Lung microvascular endothelial cell (primary cell): ENCODE data around the gene MBNL1. TPM values are rescaled to one million over a fixed set of nuclear protein-coding genes. Genes with fewer than 3 reads are reported as not detected.
A peak's percentile ranks its signal among the peaks of the same experiment; 100 is the strongest.

Experiments used
- DNase-seq, 2 donors: peaks; one replicate each; pipeline versions ENCODE4 v3.0.0 to v3.0.0-alpha.2; 2010; ENCODE audit warnings: low read depth in 2 of 2
- total RNA-seq: library from RNA; depleted of rRNA; stranded (reverse); fragments of >200 nt; gene quantifications from 2 replicates; pipeline ENCODE4 v1.2.1, GENCODE V29; 2014

The MBNL1 gene
- total RNA-seq, 1 donor from 2014 or later, result 206 TPM

DNA sequence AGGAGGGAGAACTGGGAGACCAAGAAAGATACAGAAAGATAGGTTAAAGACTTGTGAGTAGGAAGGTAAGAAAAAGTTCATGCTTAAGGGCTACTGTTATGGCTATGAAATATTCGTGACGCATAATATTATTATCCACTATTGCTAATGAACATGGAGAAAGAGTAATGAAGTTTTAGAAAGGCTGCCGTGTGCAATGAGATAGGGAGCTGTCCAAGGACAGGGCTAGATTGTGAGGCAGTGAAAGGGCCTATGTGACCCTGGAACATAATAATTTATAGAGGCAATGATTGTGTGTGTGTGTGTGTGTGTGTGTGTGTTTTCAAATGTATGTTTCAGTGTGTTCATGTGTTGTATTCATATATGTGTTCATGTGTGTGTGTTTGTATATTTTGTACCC, 27.7 kb downstream of the MBNL1 start:
- DNase-seq, result no peak

DNA sequence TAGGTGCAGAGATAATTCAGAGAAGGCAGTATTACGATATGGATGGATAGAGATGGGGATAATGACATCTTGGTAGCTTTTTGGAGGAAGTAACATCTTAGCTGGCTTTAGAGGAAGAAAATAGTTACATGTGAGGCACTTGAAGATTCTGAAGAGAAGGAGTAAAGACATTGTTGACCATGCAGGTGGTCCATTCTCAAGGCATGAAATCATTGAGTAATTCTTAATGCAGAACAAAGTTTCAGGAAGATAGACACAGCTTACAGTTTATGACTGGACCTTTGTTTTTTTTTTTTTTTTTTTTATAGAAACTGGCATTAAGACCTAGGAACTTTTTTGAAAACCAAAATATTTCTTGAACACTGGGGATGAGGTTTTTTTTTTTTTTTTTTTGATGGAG, 28.2 kb downstream of the MBNL1 start:
- DNase-seq, result no peak

DNA sequence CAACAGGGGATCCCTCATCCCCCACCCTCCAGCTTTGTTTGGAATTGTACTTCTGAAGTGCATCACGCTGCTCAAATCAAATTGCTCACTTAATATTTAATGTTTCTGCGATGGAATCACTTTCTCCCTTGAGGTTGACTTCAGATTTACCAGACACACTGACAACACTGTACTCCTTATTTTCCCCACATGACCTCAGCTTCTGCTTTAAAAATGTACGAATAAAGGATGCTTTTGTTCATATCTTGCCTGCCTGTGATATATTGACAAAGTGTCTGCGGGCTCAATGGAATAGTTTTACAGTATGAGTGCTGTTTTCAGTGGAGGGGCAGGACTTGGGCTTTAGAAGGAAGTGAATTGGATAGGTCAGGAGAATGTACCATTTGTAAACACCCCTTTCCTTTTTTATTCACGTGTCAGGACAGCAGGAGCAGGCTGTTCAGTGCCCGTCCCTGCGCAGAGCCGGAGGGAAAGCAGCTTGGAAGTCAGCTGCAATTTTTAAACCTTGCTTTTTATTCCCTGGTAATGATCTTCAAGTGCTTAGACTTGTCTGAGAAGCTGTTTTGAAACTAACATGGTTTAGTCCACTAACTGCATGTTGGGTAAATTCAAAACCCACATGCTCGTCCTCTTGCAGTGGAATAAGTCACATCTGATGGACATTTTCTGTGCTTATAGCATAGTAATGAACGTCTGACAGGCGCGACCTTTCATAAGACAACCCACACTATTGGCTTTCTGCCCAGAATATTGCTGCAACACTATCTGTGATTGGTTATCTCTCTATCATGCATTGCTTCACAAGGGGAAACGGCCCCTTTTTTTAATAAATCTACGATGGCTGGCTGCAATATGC, 29.9 kb downstream of the MBNL1 start:
- DNase-seq, result peak; percentile 93 to 96

DNA sequence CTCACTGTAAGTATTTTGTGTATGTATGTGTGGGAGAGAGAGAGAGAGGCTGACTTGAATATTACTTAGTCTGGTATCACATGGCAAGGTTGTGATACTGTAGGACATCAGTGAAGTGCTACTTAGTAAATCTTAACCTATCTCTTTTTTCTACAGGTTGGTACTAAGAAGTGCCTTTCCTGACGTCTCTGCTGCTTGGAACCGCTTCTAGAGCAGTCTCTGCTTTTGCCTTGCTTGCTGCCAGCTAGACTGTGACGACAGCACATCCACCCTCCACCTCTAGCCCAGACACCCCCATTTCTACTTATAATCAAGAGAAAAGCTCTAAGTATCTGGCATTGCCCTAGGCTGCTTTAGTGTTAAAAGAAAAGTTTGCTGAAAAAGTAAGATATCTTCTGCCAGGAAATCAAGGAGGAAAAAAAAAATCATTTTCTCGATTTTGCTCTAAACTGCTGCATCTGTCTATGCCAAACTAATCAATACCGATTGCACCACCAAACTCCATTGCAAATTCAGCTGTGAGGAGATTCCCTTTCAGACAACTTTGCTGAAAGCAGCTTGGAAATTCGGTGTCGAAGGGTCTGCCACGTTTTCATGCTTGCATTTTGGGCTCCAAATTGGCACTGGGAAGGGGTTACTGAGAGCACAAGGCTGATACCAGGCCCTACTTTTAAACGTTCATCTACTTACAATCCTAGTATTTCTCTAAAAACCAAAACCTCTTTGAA, 30.7 kb downstream of the MBNL1 start:
- DNase-seq, result peak in 1 of 2 donors; percentile 16

DNA sequence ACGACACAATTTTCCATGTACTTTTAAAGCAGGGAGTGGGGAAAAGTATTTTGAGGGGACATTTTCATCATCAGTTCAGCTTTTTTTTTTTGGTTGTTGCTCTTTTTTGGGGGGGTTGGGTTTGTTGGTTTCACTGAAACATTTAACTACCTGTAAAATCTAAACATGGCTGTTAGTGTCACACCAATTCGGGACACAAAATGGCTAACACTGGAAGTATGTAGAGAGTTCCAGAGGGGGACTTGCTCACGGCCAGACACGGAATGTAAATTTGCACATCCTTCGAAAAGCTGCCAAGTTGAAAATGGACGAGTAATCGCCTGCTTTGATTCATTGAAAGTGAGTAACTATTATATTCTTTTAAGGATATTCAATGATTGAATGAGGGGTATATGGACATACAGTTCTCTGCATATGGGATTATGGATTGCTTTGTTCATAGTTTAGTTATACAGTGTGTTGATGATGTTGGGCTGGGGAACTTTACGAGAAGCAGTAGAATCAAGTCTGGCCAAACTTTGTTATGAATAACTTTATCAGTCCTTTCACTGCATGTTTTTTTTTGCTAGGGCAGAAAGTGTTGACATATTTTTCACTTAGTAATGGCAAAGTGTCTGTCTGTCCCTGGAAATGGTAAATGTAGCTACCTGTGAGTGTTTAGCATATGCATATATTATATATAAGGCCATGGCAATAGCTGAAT, 31.5 kb downstream of the MBNL1 start:
- no peak for DNase-seq

DNA sequence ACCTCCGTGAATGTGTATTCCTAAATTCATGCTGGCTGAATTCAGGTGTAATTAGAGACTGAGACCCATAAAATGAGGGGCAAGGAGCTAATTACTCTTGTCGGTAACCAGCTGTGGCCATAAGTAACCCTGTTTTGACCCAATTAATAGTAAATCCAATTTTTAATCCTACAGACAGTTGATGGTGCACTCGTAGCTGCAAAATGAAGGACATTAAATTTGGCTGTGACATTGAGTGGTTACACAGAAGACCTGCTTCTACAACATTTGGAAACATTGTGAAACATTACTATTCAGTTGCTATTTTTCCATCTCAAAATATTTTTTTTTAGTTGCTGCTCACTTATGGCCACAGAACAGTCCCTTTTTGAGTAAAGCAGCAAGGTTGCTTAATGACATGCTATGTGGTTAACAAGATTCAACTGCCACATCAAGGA, 33.0 kb downstream of the MBNL1 start:
- no peak for DNase-seq

DNA sequence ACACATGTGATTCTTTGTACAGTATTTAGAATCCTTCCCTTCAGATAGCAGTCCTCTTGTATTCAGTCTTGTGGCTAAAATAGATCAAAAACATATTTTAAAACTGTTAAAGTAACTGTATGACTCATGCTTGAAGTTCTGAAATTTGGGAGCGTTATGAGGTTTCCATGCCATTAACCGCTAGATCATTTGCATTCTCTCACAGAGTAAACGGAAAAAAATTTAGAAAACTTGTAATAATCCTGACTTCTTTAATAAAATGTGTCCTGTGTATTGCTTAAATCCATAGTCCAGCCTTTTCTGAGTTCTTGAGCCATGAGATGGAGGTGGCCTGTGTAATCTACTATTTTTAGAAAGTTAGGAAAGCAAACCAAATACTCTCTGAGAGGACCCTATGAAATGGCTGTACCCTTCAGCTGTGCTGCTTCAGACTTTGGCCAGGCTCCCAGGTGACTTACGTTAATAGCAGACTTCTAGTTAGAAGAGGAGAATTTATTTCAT, 33.8 kb downstream of the MBNL1 start:
- no peak for DNase-seq

DNA sequence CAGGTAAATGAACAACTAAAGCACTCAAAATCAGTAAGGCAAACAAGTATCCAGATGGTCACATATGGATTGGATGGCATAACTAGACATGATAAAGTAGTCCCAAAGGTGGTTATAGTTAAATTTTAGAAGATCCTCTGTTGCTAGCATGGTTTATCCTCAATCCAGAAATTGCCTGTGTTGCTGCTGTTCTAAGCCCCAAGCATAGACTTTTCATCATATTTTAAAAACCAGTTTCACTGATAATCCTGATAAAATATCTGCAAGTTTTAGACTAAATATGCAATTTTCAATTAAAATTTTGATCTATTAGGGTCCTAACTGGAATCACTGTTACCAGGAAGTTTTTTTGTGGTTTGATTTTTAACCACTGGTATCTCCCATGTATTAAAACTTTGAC, 35.4 kb downstream of the MBNL1 start:
- DNase-seq, result no peak

DNA sequence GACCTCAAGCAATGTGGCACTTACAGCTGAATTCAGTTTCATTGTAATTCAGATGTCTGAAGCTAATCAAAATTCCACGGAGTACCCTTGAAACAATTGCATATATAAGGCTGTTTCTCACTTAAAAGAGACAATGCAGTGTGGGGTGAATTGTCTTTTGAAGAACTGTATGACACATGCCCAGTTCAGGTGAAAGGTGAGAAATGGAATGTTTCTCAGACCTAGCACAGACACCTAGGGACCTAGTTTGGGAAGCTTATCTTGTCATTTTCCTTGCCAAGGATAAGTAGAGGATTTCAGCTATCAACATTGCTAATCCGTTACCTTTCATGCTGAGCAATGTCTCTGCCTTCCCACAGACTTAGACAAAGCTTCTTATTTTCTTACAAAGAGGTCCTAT, 36.3 kb downstream of the MBNL1 start:
- DNase-seq, result no peak

DNA sequence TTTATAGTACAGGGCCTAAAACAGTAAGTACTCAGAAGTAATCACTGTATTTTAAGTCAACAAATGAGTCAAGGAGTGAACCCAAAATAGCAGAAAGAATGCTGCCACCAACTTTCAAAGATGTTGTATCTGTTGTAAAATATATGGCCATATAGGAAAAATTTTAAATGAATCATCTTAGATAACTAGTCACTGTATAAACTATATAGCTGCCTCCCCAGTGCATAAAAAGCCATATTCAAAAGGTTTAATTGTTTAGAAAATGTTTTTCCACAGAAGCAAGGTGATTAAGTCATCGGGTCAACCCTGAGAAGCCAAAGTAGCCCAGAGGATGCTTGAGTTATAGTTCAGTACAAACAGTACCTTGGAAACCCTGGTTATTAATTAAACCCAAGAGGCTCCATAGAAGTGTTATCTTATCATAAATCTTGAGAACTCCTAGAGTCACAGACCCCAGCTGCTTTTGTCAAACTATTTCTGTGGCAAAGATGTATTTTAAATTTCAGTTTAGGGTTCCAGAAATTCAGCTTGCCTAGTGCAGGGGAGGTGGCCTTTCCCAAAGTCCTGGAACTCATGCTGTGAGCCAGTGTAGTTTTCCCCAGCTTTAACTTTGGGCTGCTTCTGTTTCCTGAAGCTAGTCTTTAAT, 39.2 kb downstream of the MBNL1 start:
- DNase-seq, result no peak

DNA sequence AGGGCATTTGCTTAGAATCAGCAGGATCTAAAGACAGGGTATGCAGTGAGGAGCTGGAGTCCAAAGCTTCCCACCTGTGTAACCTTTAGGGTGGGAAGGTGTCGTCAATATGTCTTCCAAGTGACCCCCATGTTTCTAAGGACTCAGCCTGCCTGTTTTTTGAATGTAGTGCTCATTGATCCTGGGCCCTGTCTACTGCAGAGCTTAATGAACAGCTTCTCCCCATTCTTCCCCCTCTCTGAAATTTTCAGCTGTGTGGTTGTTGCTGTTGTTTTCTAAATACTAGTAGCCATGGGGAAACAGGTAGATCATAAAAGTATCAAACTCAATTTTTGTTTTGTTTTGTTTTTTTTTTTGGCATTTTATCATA, 39.7 kb downstream of the MBNL1 start:
- no peak for DNase-seq

DNA sequence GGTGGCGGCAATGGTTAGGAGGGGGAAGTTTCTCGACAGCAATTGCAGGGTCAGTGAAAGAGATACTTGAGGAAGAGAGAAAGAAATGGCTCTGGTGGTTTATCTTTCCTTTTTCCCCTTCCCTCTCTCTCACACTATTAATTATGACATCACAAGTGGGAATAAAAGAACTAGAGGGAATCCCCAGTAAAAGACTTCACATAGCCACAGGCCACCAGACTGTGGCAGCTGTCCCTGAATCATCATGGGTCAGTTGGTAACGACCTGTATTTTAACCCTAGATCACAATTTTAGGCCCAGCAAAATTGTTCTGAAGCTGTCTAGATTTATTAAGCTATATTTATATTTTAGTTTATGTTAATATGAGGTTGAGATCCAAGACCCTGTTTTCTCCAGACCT, 40.3 kb downstream of the MBNL1 start:
- DNase-seq, result no peak

DNA sequence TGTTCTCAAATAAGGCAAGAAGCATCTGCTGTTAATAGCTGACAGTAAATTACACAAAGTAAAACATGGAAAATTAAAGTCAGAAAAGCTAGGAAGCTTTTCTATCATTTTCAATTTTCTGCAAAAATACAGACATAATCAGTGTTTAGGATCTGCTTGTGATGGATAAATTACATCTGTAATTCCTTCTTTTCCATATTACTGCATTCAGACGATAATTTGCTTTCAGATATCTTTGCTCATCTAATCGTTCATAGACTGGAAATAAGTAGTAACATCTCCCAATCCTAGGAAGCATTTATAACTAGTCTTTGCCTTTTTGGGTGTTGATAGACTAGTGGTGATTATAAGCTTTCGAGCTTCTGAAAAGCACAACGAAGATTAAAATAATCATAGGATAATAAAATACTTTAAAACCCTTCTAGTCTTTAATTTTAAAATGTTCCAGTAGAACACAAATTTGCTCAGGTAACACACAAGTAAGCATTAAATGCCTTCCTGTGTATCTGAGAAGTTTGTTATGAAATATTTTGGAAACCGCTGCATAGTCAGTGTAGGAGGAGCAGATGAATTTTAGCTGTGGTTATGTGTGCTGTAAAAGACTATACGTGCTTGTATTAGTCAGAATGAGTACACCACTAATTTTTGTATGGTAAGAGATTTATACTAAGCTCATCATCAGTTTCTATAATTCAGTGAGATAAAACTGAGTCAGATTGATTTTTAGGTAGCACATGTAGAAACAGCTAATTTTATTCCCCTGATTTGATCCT, 41.0 kb downstream of the MBNL1 start:
- no peak for DNase-seq

DNA sequence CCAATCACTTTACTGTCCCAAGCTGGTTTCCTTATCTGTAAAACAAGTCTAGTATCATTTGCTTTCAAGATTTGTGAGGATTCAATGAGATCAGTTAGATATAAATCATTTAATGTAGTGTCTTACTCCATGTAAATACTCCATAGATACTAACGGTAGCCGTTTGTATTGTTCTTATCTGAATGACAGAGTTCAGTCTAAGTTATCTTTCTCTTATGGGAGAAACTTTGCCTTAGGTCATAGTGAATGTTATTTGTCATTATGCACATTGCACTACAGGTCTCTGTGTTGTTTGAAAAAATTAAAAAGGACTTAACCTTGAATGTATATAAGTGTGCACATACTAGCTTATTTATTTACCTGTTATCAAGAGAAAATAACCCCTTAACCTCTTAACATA, 44.7 kb downstream of the MBNL1 start:
- no peak for DNase-seq

DNA sequence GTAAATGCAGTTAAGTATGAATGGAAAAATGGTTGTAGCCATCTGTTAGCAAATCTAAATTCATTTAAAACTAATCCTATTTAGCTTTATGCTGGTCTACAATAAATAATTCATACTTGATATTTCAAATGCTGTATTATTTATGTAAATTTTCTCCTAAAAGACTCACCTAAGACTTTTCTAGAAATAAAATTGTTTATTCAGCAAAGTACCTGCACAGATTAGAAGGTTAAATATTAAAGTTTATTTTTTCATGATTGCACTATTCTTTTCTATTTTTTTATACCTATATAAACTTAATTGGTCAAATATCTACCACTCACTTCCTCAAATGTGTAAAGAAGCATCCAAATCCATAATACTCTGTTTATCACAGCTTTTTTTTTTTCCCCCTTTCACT, 45.2 kb downstream of the MBNL1 start:
- no peak for DNase-seq

DNA sequence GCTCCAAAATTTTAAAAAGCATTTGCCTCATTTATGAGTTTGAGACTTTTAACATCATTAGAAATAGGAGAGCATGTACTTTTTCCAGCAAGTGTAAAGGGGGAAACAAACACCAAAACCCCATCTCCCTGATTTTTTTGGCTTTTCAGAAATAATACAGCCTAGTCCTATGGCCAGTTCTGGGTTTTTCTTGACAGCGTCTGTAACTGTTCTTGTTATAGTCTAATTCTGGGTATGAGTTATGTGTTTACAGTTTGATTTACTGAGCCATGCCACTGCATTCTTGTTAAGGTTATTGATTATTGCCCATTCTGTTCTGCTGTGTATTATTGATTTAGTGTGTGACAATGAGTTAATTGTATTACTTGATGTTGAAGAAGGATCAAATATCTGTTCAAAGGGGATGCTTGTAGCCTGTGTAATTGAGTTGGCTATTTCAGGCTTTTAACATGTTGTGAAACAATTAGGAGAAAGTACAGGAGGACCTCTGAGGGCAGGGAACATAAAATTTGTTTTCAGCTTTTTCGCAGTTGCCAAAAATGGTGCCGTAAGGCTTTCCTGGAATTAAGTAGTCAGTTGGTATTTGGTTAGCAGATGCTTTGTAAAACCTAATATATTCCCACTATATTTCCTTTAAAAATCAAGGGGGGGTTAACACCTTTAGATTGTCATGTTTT, 46.1 kb downstream of the MBNL1 start:
- peak in 1 of 2 donors; percentile 71 for DNase-seq

DNA sequence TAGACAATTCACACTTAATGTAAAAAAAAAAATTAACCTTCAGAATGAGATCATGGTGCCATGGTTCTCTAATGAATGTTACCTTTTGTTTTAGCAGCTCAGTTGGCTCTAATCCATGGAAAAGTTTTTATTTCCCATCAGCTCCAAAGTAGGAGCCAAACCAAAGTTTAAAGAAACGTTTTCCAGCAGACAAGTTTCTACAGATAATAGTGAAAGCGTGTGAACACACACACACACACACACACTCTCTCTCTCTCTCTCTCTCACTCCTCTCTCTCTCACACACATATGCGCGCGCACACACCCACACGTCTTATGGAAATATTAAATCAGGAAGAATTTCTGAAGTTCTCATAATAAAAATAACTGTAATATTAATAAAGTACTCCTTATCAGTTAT, 46.9 kb downstream of the MBNL1 start:
- DNase-seq, result peak; percentile 68 to 96

DNA sequence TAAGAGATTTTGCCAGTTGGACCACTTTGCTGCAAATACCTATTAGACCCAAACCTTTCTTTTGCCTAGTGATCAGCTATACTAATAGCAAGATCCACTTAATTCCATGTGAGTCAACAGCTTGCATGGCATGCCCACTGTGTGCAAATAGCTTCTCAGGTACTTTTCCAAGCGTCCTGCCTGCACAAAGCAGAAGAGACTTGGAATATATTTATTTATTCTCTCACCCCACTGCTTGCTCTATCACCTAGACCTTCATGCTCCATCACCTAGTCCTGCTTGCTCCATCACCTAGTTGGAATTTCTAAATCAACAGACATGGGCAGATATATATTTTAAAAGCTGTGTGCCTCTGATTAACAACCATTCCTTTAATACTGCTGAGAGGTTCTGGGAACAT, 47.6 kb downstream of the MBNL1 start:
- DNase-seq, result no peak

DNA sequence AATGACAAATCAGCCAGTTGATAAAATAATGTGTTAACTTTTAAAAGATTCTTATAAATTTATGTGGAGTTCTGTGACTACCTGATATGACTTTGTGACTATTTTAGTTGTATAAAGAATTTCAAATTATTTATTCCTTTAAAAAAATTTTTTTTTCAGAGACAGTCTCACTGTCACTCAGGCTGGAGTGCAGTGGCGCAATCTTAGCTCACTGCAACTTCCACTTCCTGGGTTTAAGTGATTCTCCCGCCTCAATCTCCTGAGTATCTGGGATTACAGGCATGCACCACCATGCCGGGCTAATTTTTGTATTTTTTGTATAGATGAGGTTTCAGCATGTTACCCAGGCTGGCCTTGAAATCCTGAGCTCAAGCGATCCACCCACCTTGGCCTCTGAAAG, 48.5 kb downstream of the MBNL1 start:
- DNase-seq, result peak in 1 of 2 donors; percentile 37

DNA sequence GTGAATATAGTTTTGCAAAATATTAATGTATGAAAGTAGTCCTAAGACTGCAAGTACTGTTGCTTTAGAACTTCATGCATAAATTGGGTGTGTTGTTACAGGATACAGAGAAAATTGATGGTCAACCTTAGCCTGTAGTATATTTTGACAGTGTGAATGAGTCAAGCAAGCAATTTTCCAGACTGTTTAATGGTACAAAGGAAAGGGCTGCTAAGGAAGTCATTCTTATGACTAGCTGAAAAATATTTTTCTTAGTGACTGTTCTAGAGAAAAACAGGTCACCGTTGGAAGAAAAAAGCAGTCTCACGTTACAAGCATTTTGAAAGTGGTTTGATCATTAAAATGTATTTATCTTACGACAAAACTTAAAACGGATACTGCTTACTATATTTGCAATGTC, 49.2 kb downstream of the MBNL1 start:
- DNase-seq, result peak; percentile 77 to 90
